GM12878 (cell line): ENCODE results near the gene COL4A2. TPM values are rescaled to one million over a fixed set of nuclear protein-coding genes. Genes with fewer than 3 reads are reported as not detected.

ENCODE experiments used
- ATAC-seq: fragments of 200-7000 bp; cut with Tn5 transposase; 3 replicates; pipeline ENCODE4 v1.9.1; 2020; ENCODE audit warnings: mild to moderate bottlenecking, moderate library complexity
- BruUV-seq: library from RNA; stranded (reverse); fragments of 400-500 nt; replicated peaks from 2 replicates; lab custom pipeline; 2021; lab: Mats Ljungman, UMichigan
- CTCF ChIA-PET: fragments of 300-600 bp; sonication (Branson Sonifier 250); formaldehyde crosslinking; extraction: SDS; loops from one replicate; lab custom pipeline; 2021; ENCODE audit warnings: inconsistent platforms; lab: Yijun Ruan, JAX
- POLR2A ChIA-PET: fragments of 350-600 bp; formaldehyde crosslinking; extraction: SDS; loops from one replicate; lab custom pipeline; 2021; ENCODE audit warnings: inconsistent platforms; lab: Charles Lee
- RAD21 ChIA-PET: fragments of 300-600 bp; sonication (Branson Sonifier 250); formaldehyde crosslinking; loops from one replicate; lab custom pipeline; 2023; ENCODE audit warnings: antibody characterized with exemption; ENCODE audit not compliant: unreplicated experiment; lab: Charles Lee
- SMC1A ChIA-PET: fragments of 300-600 bp; sonication (Branson Sonifier 250); formaldehyde crosslinking; loops from one replicate; lab custom pipeline; 2023; ENCODE audit not compliant: unreplicated experiment, uncharacterized antibody; lab: Charles Lee
- DNase-seq: peaks from one replicate; pipeline ENCODE4 v3.0.0-alpha.2; 2011; ENCODE audit warnings: low read depth, low spot score
- FAIRE-seq: peaks from 3 replicates; lab custom pipeline; 2011; peaks lifted over from hg19 to GRCh38; lab: Jason Lieb, UNC
- H2AFZ ChIP-seq: 2 replicates; pipeline ENCODE4 v1.6.0; 2011; ENCODE audit warnings: low read depth, low read length, control low read depth; ENCODE audit not compliant: control insufficient read depth
- H3K27ac ChIP-seq: 2 replicates; pipeline ENCODE4 v1.5.1; 2011; ENCODE audit warnings: control low read depth; ENCODE audit not compliant: control insufficient read depth, insufficient read depth
- H3K27me3 ChIP-seq, 2 experiments: replicated peaks in 1 of 2; 2 replicates each; pipeline versions ENCODE4 v1.6.0 to v1.6.1; 2011; ENCODE audit warnings: low read length in 1 of 2; ENCODE audit not compliant: control insufficient read depth in 2 of 2, insufficient read depth in 2 of 2
- H3K36me3 ChIP-seq, 2 experiments: 2 replicates each; pipeline ENCODE4 v1.5.1; 2011; ENCODE audit warnings: low read length in 1 of 2; ENCODE audit not compliant: control insufficient read depth in 2 of 2, insufficient read depth in 2 of 2
- H3K4me1 ChIP-seq: 2 replicates; pipeline ENCODE4 v1.6.1; 2011; ENCODE audit warnings: mild to moderate bottlenecking, low read length, moderate library complexity, mixed read lengths; ENCODE audit not compliant: control insufficient read depth, insufficient read depth
- H3K4me2 ChIP-seq: 2 replicates; pipeline ENCODE4 v1.6.0; 2011; ENCODE audit warnings: control low read depth; ENCODE audit not compliant: control insufficient read depth, insufficient read depth
- H3K4me3 ChIP-seq: fragments of 200-600 bp; sonication (generic); 2 replicates; pipeline ENCODE4 v1.5.1; 2016
- H3K79me2 ChIP-seq: 2 replicates; pipeline ENCODE4 v1.6.0; 2011; ENCODE audit warnings: low read length; ENCODE audit not compliant: control insufficient read depth, insufficient read depth
- H3K9ac ChIP-seq: 2 replicates; pipeline ENCODE4 v1.8.0; 2011; ENCODE audit warnings: low read length, control low read depth, mixed read lengths; ENCODE audit not compliant: control insufficient read depth, insufficient read depth
- H3K9me3 ChIP-seq: replicated peaks from 3 replicates; pipeline ENCODE4 v1.5.1; 2011; ENCODE audit warnings: mild to moderate bottlenecking, low read length; ENCODE audit not compliant: control insufficient read depth, insufficient read depth
- H4K20me1 ChIP-seq: 2 replicates; pipeline ENCODE4 v1.6.0; 2011; ENCODE audit not compliant: control insufficient read depth, insufficient read depth
- ASH2L ChIP-seq: fragments of 300-600, 200-600 bp; sonication (generic); IDR thresholded peaks from 2 replicates; pipeline ENCODE4 v1.6.1; 2017; ENCODE audit warnings: low read depth, mild to moderate bottlenecking, borderline replicate concordance
- BMI1 ChIP-seq: fragments of 450-650 bp; IDR thresholded peaks from 2 replicates; pipeline ENCODE4 v1.6.1; 2016; ENCODE audit warnings: mild to moderate bottlenecking, moderate library complexity, borderline replicate concordance
- CREB1 ChIP-seq: IDR thresholded peaks from 2 replicates; pipeline ENCODE4 v1.6.1; 2012; ENCODE audit warnings: low read depth, mild to moderate bottlenecking, inconsistent platforms
- E4F1 ChIP-seq: fragments of 450-650 bp; IDR thresholded peaks from 2 replicates; pipeline ENCODE4 v1.6.1; 2018; ENCODE audit warnings: borderline replicate concordance, mild to moderate bottlenecking; ENCODE audit not compliant: partially characterized antibody
- EGR1 ChIP-seq, 2 experiments: IDR thresholded peaks; 1 replicate in 1 of 2; 2 replicates in 1 of 2; pipeline ENCODE4 v1.6.1; 2011 to 2012; ENCODE audit warnings: low read depth in 2 of 2, low read length in 2 of 2, borderline replicate concordance in 1 of 2, mild to moderate bottlenecking in 1 of 2, moderate library complexity in 1 of 2
- HDAC2 ChIP-seq: fragments of 200-600 bp; sonication (generic); IDR thresholded peaks from 2 replicates; pipeline ENCODE4 v1.6.1; 2017
- MEF2A ChIP-seq: IDR thresholded peaks from 2 replicates; pipeline ENCODE4 v1.6.1; 2011; ENCODE audit warnings: low read depth, mild to moderate bottlenecking, low read length, moderate library complexity; ENCODE audit not compliant: insufficient read depth
- NFYB ChIP-seq: IDR thresholded peaks from 2 replicates; pipeline ENCODE4 v1.6.1; 2011; ENCODE audit warnings: low read depth, mild to moderate bottlenecking, low read length, improper control_type of control experiment, moderate library complexity; ENCODE audit not compliant: insufficient read depth
- RAD21 ChIP-seq: IDR thresholded peaks from 2 replicates; pipeline ENCODE4 v1.6.1; 2011; ENCODE audit warnings: mild to moderate bottlenecking, low read depth, low read length, moderate library complexity; ENCODE audit not compliant: insufficient read depth
- RELA ChIP-seq: fragments of 450-650 bp; IDR thresholded peaks from 2 replicates; pipeline ENCODE4 v1.8.0; 2014; ENCODE audit warnings: borderline replicate concordance; ENCODE audit not compliant: partially characterized antibody
- RUNX3 ChIP-seq: IDR thresholded peaks from 2 replicates; pipeline ENCODE4 v1.6.1; 2012; ENCODE audit warnings: low read length, inconsistent platforms
- STAT3 ChIP-seq: IDR thresholded peaks from 2 replicates; pipeline ENCODE4 v1.6.1; 2011; ENCODE audit warnings: low read depth, low read length, improper control_type of control experiment
- ZNF622 ChIP-seq: fragments of 450-650 bp; IDR thresholded peaks from 2 replicates; pipeline ENCODE4 v1.6.1; 2017; ENCODE audit warnings: mild to moderate bottlenecking, inconsistent platforms
- WGBS: methylation state at CpG from one replicate; pipeline ENCODE4 v1.1.6; 2016; ENCODE audit warnings: low lambda C conversion rate; ENCODE audit not compliant: insufficient replicate concordance, insufficient coverage; ENCODE audit errors: missing lambda C conversion rate; 5-methylcytosine and 5-hydroxymethylcytosine counted together
- in situ Hi-C: fragments of 300-500 bp; cut with MboI; formaldehyde crosslinking; loops from 9 replicates; pipeline ENCODE4 v1.14.3; 2018; ENCODE audit warnings: mixed read lengths
- intact Hi-C: fragments of 100-400 bp; cut with micrococcal nuclease; formaldehyde crosslinking; loops from one replicate; pipeline ENCODE4 v1.14.2; 2022; ENCODE audit not compliant: unreplicated experiment
- polyA plus RNA-seq, 11 experiments: library from polyadenylated mRNA; depleted of rRNA in 4 of 11; unstranded in 6 of 11; stranded (reverse) in 5 of 11; fragments of >200 nt; fragmentation: Nextera tagmentation in 4 of 11; fragmentation: Illumina TruSeq in 1 of 11; extraction: Ambion mirVana in 4 of 11; extraction: Trizol in 1 of 11; gene quantifications; 1 replicate in 1 of 11; 2 replicates in 10 of 11; pipeline versions ENCODE4 v1.2.1 to v1.2.3, GENCODE V29; 2011 to 2016; ENCODE audit warnings: inconsistent platforms in 2 of 11, missing spikeins in 2 of 11, low read depth in 1 of 11
- total RNA-seq, 4 experiments: library from RNA; depleted of rRNA in 3 of 4; stranded (reverse); fragments of >200 nt in 3 of 4; fragmentation: Illumina TruSeq in 1 of 4; extraction: Trizol in 1 of 4; gene quantifications; 2 replicates each; pipeline versions ENCODE4 v1.2.1 to v1.2.3, GENCODE V29; 2013 to 2021
- TF ChIP-seq, protein P1 (sequence below): fragments of 450-650 bp; IDR thresholded peaks from 2 replicates; pipeline ENCODE4 v1.6.1; 2017; ENCODE audit warnings: mild to moderate bottlenecking, moderate library complexity
- TF ChIP-seq, protein P2 (sequence below): fragments of 450-650 bp; IDR thresholded peaks from 2 replicates; pipeline ENCODE4 v1.6.1; 2017; ENCODE audit warnings: mild to moderate bottlenecking

COL4A2 gene
- total and polyA plus RNA-seq, 10 of the 15 experiments (the other 5 are each of a cell fraction or from before 2014, with no cell fraction given) = 0.16 to 1.6 (median 0.62) TPM; not detected in 3

GRCh38 chr13:110345266-110345665, 38.2 kb downstream of the COL4A2 start (continued):
- TF ChIP-seq E4F1 (no peak), HDAC2 (no peak), RUNX3 (no peak), EGR1 (IDR thresholded peaks at IDR 0.05; ENCODE audit: borderline replicate concordance in 1 of 2, low read depth in 2 of 2, low read length in 2 of 2) (no peak)
- TF ChIP-seq, protein P1, sequence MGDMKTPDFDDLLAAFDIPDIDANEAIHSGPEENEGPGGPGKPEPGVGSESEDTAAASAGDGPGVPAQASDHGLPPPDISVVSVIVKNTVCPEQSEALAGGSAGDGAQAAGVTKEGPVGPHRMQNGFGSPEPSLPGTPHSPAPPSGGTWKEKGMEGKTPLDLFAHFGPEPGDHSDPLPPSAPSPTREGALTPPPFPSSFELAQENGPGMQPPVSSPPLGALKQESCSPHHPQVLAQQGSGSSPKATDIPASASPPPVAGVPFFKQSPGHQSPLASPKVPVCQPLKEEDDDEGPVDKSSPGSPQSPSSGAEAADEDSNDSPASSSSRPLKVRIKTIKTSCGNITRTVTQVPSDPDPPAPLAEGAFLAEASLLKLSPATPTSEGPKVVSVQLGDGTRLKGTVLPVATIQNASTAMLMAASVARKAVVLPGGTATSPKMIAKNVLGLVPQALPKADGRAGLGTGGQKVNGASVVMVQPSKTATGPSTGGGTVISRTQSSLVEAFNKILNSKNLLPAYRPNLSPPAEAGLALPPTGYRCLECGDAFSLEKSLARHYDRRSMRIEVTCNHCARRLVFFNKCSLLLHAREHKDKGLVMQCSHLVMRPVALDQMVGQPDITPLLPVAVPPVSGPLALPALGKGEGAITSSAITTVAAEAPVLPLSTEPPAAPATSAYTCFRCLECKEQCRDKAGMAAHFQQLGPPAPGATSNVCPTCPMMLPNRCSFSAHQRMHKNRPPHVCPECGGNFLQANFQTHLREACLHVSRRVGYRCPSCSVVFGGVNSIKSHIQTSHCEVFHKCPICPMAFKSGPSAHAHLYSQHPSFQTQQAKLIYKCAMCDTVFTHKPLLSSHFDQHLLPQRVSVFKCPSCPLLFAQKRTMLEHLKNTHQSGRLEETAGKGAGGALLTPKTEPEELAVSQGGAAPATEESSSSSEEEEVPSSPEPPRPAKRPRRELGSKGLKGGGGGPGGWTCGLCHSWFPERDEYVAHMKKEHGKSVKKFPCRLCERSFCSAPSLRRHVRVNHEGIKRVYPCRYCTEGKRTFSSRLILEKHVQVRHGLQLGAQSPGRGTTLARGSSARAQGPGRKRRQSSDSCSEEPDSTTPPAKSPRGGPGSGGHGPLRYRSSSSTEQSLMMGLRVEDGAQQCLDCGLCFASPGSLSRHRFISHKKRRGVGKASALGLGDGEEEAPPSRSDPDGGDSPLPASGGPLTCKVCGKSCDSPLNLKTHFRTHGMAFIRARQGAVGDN = no peak

DNA sequence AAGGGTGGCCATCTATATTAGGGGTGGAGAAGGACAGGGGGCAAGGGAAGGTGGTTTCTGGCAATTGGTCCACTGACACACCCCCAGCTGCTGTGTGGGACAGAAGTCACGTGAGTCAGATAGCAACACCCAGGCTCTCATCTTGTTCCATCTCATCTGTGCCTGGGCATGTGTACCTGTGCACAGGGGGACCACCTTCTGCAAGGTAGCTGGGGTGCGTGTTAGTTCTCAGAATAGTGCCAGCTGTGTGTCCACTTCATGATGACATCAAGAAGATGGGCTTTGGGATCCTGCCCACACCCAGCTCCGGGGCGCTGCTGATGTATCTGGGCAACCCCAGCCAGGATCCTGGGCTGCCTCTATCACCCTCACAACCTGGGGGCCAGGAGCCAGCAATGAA, 38.6 kb downstream of the COL4A2 start:
- peaks cover 0 to 4% of the 10 kb centered on the region in 2 experiments; a peak in 1 of 4 replicates for H3K27me3 ChIP-seq
- TF ChIP-seq ASH2L (no peak), ZNF622 (no peak), CREB1 (no peak), HDAC2 (no peak), BMI1 (no peak), STAT3 (no peak), RELA (no peak), NFYB (no peak), MEF2A (no peak), RAD21 (no peak)
- TF ChIP-seq, protein P2, sequence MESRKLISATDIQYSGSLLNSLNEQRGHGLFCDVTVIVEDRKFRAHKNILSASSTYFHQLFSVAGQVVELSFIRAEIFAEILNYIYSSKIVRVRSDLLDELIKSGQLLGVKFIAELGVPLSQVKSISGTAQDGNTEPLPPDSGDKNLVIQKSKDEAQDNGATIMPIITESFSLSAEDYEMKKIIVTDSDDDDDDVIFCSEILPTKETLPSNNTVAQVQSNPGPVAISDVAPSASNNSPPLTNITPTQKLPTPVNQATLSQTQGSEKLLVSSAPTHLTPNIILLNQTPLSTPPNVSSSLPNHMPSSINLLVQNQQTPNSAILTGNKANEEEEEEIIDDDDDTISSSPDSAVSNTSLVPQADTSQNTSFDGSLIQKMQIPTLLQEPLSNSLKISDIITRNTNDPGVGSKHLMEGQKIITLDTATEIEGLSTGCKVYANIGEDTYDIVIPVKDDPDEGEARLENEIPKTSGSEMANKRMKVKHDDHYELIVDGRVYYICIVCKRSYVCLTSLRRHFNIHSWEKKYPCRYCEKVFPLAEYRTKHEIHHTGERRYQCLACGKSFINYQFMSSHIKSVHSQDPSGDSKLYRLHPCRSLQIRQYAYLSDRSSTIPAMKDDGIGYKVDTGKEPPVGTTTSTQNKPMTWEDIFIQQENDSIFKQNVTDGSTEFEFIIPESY = no peak

More for the DNA sequence above, 38.6 kb downstream of the COL4A2 start:
- Histone ChIP-seq H3K4me2 (no peak overlapping the region), H2AFZ (no peak overlapping the region), H3K36me3 (no peaks in the 10 kb centered on the region), H4K20me1 (no peaks in the 10 kb centered on the region), H3K27ac (no peak overlapping the region), H3K4me3 (no peak overlapping the region), H3K79me2 (no peaks in the 10 kb centered on the region), H3K9ac (no peak overlapping the region), H3K9me3 (no peaks in the 10 kb centered on the region), H3K4me1 (peaks cover 5% of the 10 kb centered on the region)
- in situ Hi-C loops = no loop called here
- ChIA-PET SMC1A (interaction anchor here (1.4 kb wide), 1 partner anchor 98 kb away, joined by 3 read pairs; no protein-coding TSS in a partner anchor), POLR2A (interaction anchor here (0.7 kb wide), 1 partner anchor 9 kb away, joined by 3 read pairs; no protein-coding TSS in a partner anchor), RAD21 (interaction anchor here (1.2 kb wide), 1 partner anchor 66 kb away, joined by 3 read pairs; no protein-coding TSS in a partner anchor), CTCF (no interaction called here)
- WGBS = 27% methylated on average over 4 of the region's 4 CpGs
- no peak for ATAC-seq
- intact Hi-C loops = no loop called here
- no TSS peak for BruUV-seq
- FAIRE-seq = no peak
- DNase-seq = no peak
